SK-MEL-5 (cell line): ENCODE results near the gene MEIG1. TPM values are rescaled to one million over a fixed set of nuclear protein-coding genes. Genes with fewer than 3 reads are reported as not detected.
"Not testable (repeated sequence)": the region's sequence is repeated elsewhere in the genome, so short reads cannot be mapped to it uniquely, and the experiment has no call there.

Experiments used
- DNase-seq: peaks from one replicate; pipeline ENCODE4 v3.0.0-alpha.2; 2016; ENCODE audit warnings: low read depth, low spot score
- in situ Hi-C: cut with HindIII; loops from 2 replicates; pipeline ENCODE4 v1.10.0; 2016; ENCODE audit warnings: low sequenced_read_pairs, high pct_unique_total_duplicates, low pct_unique_long_range_greater_than_20kb
- total RNA-seq: library from RNA; depleted of rRNA; stranded (reverse); fragments of >200 nt; shearing (Covaris generic); gene quantifications from 2 replicates; pipeline ENCODE4 v1.2.3, GENCODE V29; 2014

The MEIG1 gene
- total RNA-seq, 1 experiment from 2014 or later = not detected

- DNase-seq = no peak
- in situ Hi-C loops = no loop called here
Measured at GRCh38 chr10:14952851-14953423, 6.3 kb upstream of the MEIG1 start.

GRCh38 chr10:14953424-14954000 lies 5.7 kb upstream of the MEIG1 start:
- in situ Hi-C loops = no loop called here
- DNase-seq = peak; percentile 43

DNA sequence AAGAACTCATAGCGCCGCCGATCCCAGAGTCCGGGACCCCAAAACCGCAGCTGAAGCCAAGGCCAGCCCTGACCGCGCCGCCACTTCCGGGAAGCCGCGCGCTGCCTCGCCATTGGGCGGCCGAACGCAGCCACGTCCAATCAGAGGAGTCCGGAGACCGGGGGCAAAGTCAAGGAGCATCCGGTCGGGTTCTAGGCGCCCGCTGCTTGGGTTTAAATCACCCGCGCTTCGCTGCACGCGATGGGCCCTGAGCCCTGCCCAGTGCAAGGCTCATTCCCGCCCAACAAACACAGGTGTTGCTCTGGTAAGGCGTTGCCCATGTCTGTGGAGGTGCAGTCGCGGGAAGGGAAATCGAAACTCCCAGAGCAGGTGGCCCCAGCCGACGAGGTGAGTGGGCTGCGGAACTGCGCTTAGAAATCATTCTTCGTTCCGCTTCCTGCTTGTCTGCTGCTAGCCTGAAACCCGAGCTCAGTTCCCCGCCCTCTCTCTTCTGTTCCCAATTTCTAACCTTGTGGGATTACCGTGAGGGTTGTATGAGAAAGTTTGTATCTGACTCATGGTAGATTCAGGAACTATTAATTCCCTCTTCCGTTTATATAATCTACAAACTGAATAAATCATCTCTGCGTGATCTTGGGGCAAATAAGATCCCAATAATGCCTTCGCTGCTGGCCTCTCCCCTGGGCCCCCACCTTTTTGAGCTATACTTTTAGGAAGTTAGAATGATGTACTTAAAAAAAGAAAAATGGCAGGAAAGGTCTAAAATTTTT lies 5.0 kb upstream of the MEIG1 start, which contains the start of gene DCLRE1C:
DCLRE1C (minus strand) TSS at position 96 of the 770 bp plus-strand sequence; CDS start at position 10, 86 bp downstream.
- DNase-seq = peak; percentile 83

DNA sequence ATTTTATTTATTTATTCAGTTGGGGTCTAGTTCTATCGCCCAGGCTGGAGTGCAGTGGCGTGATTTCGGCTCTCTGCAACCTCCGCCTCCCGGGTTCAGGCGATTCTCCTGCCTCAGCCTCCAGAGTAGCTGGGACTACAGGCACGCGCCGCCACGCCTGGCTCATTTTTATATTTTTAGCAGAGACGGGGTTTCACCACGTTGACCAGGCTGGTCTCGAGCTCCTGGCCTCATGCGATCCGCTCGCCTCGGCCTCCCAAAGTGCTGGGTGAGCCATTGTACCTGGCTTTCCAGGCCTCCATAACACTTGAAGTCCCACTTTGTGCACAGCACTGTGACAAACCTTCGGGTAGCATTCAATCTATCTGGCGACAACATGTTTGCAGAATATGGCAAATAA lies 4.3 kb upstream of the MEIG1 start:
- no peak for DNase-seq

More for the DNA sequence above, 5.0 kb upstream of the MEIG1 start, which contains the start of gene DCLRE1C:
- in situ Hi-C loops = no loop called here

GRCh38 chr10:14958872-14959220 lies 342 bp upstream of the MEIG1 start:
- no peak for DNase-seq
- in situ Hi-C loops = no loop called here

More for the DNA sequence above, 4.3 kb upstream of the MEIG1 start:
- in situ Hi-C loops = no loop called here

DNA sequence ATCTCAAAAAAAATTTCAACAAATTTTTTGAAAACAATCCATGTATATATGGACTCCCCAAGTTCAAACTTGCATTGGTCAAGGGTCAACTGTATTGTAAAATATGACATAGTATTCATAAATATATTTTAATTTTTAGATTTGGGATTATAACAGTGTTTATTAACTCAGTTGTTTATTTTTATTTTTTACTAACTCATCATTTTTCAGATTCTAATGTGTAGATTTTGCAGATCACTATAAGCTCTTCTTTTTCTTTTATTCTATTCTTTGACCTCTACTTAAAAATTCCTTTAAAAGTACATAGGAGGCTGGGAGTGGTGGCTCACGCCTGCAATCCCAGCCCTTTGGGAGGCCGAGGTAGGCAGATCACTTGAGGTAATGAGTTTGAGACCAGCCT lies 8.7 kb downstream of the MEIG1 start:
- DNase-seq = no peak
- in situ Hi-C loops = no loop called here

GRCh38 chr10:14971867-14972448 lies 12.8 kb downstream of the MEIG1 start:
- in situ Hi-C loops = no loop called here
- DNase-seq = peak; percentile 49

DNA sequence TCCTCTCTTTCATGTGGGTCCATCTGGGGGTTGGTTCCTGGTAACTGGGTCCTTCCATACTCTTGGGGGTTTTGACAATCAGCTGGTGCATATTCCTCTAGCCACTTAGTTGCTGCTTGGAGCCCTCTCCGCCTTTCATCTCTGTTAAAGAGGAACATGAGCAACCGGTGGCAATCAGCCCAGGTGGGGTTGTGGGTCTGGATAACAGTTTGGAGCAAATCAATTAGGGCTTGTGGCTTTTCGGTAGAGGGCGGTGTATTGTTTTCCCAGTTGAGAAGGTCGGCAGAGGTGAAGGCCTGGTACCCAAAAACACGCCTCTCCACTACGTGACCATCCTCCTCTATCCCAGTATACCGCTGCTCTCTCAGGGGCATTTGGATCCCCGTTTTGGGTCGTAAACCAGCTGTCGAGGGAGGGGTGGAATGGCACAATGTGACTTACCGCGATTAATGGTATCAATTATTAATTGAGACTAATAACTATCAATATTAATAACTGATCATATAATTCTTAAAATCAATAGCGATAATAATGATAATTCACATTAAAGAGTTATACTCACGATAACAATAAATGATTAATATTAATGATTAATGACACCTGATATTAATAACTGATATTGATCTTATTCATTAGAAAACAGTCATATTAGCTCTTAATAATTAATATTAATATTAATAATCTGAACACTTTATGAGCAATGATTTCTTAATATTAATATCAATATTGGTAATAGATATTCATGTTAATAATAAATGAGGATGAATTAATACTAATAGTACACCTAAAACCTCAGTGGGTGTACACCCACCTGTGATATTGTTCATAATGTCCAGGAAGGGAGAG lies 15.2 kb downstream of the MEIG1 start:
- in situ Hi-C loops, DNase-seq: not testable (repeated sequence)

GRCh38 chr10:14975672-14976273 lies 16.6 kb downstream of the MEIG1 start:
- DNase-seq = peak; percentile 20
- in situ Hi-C loops = no loop called here

- in situ Hi-C loops = no loop called here
- no peak for DNase-seq
Measured at GRCh38 chr10:14982744-14983143, 23.6 kb downstream of the MEIG1 start.

DNA sequence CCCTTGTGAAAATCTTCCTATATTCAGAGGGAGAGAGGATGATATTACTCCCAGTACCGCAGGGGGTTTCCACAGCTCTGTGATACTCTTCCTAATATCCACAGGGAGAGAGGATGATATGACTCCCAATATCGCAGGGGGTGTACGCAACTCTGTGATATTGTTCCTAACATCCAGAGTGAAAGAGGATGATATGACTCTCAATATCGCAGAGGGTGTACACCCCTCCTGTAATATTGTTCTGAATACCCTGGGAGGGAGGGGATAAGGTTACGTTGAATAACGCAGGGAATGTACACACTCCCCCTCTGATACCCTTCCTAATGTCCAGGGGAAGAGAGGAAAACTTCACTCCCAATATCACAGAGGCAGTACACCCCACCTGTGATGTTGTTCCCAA lies 30.4 kb downstream of the MEIG1 start:
- in situ Hi-C loops, DNase-seq: not testable (repeated sequence)

GRCh38 chr10:14991035-14991749 lies 32.0 kb downstream of the MEIG1 start:
- in situ Hi-C loops = not testable (repeated sequence)

GRCh38 chr10:14992336-14992735 lies 33.1 kb downstream of the MEIG1 start:
- in situ Hi-C loops = not testable (repeated sequence)
- peak; percentile 15 for DNase-seq

More at GRCh38 chr10:14991035-14991749, 32.0 kb downstream of the MEIG1 start:
- peak; percentile 11 for DNase-seq

DNA sequence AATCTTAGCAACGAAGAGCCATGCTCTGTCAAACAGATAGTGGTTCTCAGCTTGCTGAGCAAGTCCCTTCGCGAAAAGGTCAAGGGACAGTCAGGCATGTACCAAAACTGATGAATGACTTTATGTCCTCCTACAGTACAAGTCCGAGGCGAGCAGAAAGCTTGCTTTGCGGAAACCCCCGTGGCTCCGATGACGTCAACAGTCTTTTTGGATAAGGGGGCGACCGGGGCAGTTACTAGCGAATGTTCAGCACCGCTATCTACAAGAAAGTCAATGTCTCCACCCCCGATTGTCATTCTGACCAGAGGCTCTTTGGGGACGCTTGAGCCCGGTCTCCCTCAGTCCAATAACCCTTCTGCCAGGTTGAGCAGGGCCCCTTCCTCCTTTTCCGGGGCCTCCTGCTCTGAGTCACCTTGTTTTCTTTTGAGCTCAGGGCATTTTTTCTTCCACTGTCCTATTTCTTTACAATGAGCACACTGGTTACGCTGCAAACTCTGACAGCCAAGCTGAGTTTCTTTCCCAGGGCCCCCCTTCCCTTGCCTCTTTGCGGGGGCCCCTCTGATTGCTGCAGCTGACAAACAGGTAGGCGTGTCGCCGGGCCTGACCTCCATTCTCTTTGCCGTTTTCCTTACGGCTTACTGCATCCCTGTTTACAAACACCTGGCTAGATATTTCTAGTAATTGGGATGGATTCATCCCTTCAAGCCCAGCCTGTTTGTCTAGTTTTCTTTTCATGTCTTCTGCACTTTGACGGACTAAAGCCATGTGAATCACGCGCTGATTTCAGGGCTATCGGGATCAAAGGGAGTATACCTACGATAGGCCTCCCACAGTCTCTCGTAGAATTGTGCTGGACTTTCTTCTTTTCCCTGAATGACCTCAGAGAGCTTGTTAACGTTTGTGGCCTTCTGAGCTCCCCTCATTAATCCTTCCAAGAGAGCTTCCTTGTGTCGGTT lies 34.6 kb downstream of the MEIG1 start:
- DNase-seq, in situ Hi-C loops: not testable (repeated sequence)

DNA sequence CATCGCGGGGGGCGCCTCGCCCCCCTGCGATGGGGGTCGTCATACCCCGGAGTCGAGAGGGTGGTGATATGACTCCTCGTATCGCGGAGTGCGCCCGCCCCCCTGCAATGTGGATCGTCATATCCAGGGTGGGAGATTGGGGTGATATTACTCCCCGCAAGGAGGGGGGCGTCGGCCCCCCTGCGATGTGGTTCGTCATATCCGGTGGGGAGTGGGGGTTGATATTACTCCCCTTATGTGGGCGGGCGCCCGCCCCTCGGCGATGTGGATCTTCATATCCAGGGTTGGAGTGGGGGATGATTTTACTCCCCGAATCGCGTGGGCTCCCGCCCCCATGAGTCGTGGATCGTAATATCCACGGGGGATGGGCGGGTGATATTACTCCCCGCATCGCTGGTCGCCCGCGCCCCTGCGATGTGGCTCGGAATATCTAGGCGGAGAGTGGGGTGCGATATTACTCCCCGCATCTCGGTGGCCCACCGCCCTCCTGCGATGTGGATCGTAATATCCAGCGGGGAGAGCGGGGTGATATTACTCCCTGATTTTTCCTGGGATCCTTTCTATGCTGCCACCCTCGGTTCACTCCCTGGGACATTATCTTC lies 36.9 kb downstream of the MEIG1 start:
- in situ Hi-C loops = no loop called here
- DNase-seq = no peak
